ENCODE results near the gene TCAP.

The TCAP gene

GRCh38 chr17:39641883-39642282, 23.3 kb upstream of the TCAP start:
- TF ChIP-seq CTCF (IDR thresholded peaks at IDR 0.05; ENCODE audit: low read depth, low read length), result no peak
- Histone ChIP-seq H3K9me3 (ENCODE audit: severe bottlenecking) (no peaks in the 10 kb centered on the region), H3K4me3 (ENCODE audit: low read depth, low read length) (no peak overlapping the region), H3K36me3 (peaks cover 27% of the 10 kb centered on the region), H3K27ac (no peak overlapping the region), H3K27me3 (ENCODE audit: insufficient read depth, low read depth, severe bottlenecking) (no peaks in the 10 kb centered on the region)
- DNase-seq, result no peak

GRCh38 chr17:39642291-39643074, 22.7 kb upstream of the TCAP start:
- no peak for TF ChIP-seq CTCF (IDR thresholded peaks at IDR 0.05; ENCODE audit: low read depth, low read length)
- Histone ChIP-seq H3K27me3 (ENCODE audit: insufficient read depth, low read depth, severe bottlenecking) (no peaks in the 10 kb centered on the region), H3K9me3 (ENCODE audit: severe bottlenecking) (no peaks in the 10 kb centered on the region), H3K4me3 (ENCODE audit: low read depth, low read length) (no peak overlapping the region), H3K27ac (no peak overlapping the region), H3K36me3 (peaks cover 26% of the 10 kb centered on the region)
- no peak for DNase-seq

- Histone ChIP-seq H3K36me3 (peaks cover 25% of the 10 kb centered on the region), H3K27me3 (ENCODE audit: insufficient read depth, low read depth, severe bottlenecking) (no peaks in the 10 kb centered on the region), H3K4me3 (ENCODE audit: low read depth, low read length) (no peak overlapping the region), H3K9me3 (ENCODE audit: severe bottlenecking) (no peaks in the 10 kb centered on the region), H3K27ac (no peak overlapping the region)
- no peak for DNase-seq
- TF ChIP-seq CTCF (IDR thresholded peaks at IDR 0.05; ENCODE audit: low read depth, low read length), result no peak
Measured at GRCh38 chr17:39643271-39643670, 21.9 kb upstream of the TCAP start.

- no peak for TF ChIP-seq CTCF (IDR thresholded peaks at IDR 0.05; ENCODE audit: low read depth, low read length)
- Histone ChIP-seq H3K27me3 (ENCODE audit: insufficient read depth, low read depth, severe bottlenecking) (no peaks in the 10 kb centered on the region), H3K36me3 (peaks cover 9% of the 10 kb centered on the region), H3K4me3 (ENCODE audit: low read depth, low read length) (no peak overlapping the region), H3K27ac (no peak overlapping the region), H3K9me3 (ENCODE audit: severe bottlenecking) (no peaks in the 10 kb centered on the region)
- no peak for DNase-seq
Measured at GRCh38 chr17:39647256-39647655, 17.9 kb upstream of the TCAP start.

- TF ChIP-seq CTCF (IDR thresholded peaks at IDR 0.05; ENCODE audit: low read depth, low read length), result no peak
- Histone ChIP-seq H3K4me3 (ENCODE audit: low read depth, low read length) (no peak overlapping the region), H3K9me3 (ENCODE audit: severe bottlenecking) (no peaks in the 10 kb centered on the region), H3K36me3 (peaks cover 13% of the 10 kb centered on the region), H3K27ac (no peak overlapping the region), H3K27me3 (ENCODE audit: insufficient read depth, low read depth, severe bottlenecking) (no peaks in the 10 kb centered on the region)
- no peak for DNase-seq
Measured at GRCh38 chr17:39648616-39649366, 16.4 kb upstream of the TCAP start.
